ENCODE results near the gene FADS1.

FADS1 gene

GRCh38 chr11:61844909-61845565 lies 28.2 kb upstream of the FADS1 start:
- TF ChIP-seq, protein P1, sequence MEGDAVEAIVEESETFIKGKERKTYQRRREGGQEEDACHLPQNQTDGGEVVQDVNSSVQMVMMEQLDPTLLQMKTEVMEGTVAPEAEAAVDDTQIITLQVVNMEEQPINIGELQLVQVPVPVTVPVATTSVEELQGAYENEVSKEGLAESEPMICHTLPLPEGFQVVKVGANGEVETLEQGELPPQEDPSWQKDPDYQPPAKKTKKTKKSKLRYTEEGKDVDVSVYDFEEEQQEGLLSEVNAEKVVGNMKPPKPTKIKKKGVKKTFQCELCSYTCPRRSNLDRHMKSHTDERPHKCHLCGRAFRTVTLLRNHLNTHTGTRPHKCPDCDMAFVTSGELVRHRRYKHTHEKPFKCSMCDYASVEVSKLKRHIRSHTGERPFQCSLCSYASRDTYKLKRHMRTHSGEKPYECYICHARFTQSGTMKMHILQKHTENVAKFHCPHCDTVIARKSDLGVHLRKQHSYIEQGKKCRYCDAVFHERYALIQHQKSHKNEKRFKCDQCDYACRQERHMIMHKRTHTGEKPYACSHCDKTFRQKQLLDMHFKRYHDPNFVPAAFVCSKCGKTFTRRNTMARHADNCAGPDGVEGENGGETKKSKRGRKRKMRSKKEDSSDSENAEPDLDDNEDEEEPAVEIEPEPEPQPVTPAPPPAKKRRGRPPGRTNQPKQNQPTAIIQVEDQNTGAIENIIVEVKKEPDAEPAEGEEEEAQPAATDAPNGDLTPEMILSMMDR (IDR thresholded peaks at IDR 0.05; ENCODE audit: low read depth, low read length, missing control alignments): no peak
- H3K4me3 ChIP-seq (replicated peaks; ENCODE audit: low read depth, low read length): no peak overlapping the region

GRCh38 chr11:61842528-61842820 lies 25.7 kb upstream of the FADS1 start:
- TF ChIP-seq, protein P1 (IDR thresholded peaks at IDR 0.05; ENCODE audit: low read depth, low read length, missing control alignments): no peak
- DNase-seq (ENCODE audit: extremely low read depth, low read depth): no peak
- no peak overlapping the region for H3K4me3 ChIP-seq (replicated peaks; ENCODE audit: low read depth, low read length)

More at GRCh38 chr11:61844909-61845565, 28.2 kb upstream of the FADS1 start:
- no peak for DNase-seq (ENCODE audit: extremely low read depth, low read depth)

GRCh38 chr11:61841636-61842527 lies 25.1 kb upstream of the FADS1 start:
- DNase-seq (ENCODE audit: extremely low read depth, low read depth): no peak
- TF ChIP-seq, protein P1 (IDR thresholded peaks at IDR 0.05; ENCODE audit: low read depth, low read length, missing control alignments): no peak
- H3K4me3 ChIP-seq (replicated peaks; ENCODE audit: low read depth, low read length): no peak overlapping the region

DNA sequence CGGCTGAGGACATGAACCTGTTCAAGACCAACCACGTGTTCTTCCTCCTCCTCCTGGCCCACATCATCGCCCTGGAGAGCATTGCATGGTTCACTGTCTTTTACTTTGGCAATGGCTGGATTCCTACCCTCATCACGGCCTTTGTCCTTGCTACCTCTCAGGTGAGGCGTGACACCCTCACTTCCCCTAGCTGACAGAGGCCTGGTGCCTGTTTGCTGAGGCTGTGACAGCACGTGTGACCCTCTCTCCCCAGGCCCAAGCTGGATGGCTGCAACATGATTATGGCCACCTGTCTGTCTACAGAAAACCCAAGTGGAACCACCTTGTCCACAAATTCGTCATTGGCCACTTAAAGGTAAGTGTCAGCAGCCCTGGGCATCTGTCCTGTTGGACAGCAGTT lies 23.6 kb upstream of the FADS1 start:
- H3K4me3 ChIP-seq (replicated peaks; ENCODE audit: low read depth, low read length): no peak overlapping the region
- DNase-seq (ENCODE audit: extremely low read depth, low read depth): no peak
- TF ChIP-seq, protein P1 (IDR thresholded peaks at IDR 0.05; ENCODE audit: low read depth, low read length, missing control alignments): no peak

DNA sequence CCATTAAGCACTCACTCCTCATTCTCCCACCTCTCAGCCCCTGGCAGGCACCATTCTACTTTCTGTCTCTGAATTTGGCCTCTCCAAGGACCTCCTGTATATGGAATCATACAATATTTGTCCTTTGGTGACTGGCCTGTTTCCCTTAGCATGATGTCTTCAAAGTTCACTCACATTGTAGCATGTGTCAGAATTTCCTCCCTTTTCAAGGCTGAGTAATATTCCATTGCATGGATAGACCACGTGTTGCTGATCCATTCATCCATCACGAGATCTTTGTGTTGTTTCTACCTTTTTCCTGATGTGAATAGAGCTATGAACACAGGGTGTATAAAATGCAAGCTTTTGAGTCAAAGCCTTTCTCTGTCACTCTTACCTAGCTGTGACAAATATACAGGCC lies 22.9 kb upstream of the FADS1 start:
- DNase-seq (ENCODE audit: extremely low read depth, low read depth): no peak

GRCh38 chr11:61838921-61839320 lies 22.1 kb upstream of the FADS1 start:
- H3K4me3 ChIP-seq (replicated peaks; ENCODE audit: low read depth, low read length): no peak overlapping the region
- TF ChIP-seq, protein P1 (IDR thresholded peaks at IDR 0.05; ENCODE audit: low read depth, low read length, missing control alignments): no peak
- no peak for DNase-seq (ENCODE audit: extremely low read depth, low read depth)

More for the DNA sequence above, 22.9 kb upstream of the FADS1 start:
- TF ChIP-seq, protein P1 (IDR thresholded peaks at IDR 0.05; ENCODE audit: low read depth, low read length, missing control alignments): no peak
- no peak overlapping the region for H3K4me3 ChIP-seq (replicated peaks; ENCODE audit: low read depth, low read length)

Data from HFF-Myc (cell line).